HepG2 (cell line): Measurements from ENCODE around the gene CEBPE. TPM values are rescaled to one million over a fixed set of nuclear protein-coding genes. Genes with fewer than 3 reads are reported as not detected.
A peak's percentile ranks its signal among the peaks of the same experiment; 100 is the strongest.

ENCODE experiments used
- ASH2L ChIP-seq: fragments of 300-600, 200-600 bp; sonication (generic); IDR thresholded peaks from 2 replicates; pipeline ENCODE4 v1.7.0; 2017; ENCODE audit warnings: low read depth, mild to moderate bottlenecking, moderate library complexity, mixed read lengths, low read length; ENCODE audit not compliant: insufficient read length
- ATF3 ChIP-seq: sonication (generic); formaldehyde crosslinking; IDR thresholded peaks from 2 replicates; pipeline ENCODE4 v1.4.0; 2020; ENCODE audit warnings: missing genetic modification reagents
- CREM ChIP-seq, 2 experiments: sonication (generic) in 1 of 2; formaldehyde crosslinking in 1 of 2; IDR thresholded peaks; 2 replicates each; pipeline versions ENCODE4 v1.4.0 to v1.6.1; 2016 to 2020; ENCODE audit warnings: antibody characterized with exemption in 1 of 2, mild to moderate bottlenecking in 1 of 2, missing genetic modification reagents in 1 of 2
- EP300 ChIP-seq, 3 experiments: sonication (generic) in 1 of 3; formaldehyde crosslinking in 1 of 3; IDR thresholded peaks; 2 replicates each; pipeline versions ENCODE4 v1.5.1 to v1.6.1; 2011 to 2020; ENCODE audit warnings: low read depth in 2 of 3, low read length in 2 of 3, borderline replicate concordance in 1 of 3, improper control_type of control experiment in 1 of 3, mild to moderate bottlenecking in 1 of 3, missing genetic modification reagents in 1 of 3, moderate library complexity in 1 of 3
- ERF ChIP-seq: IDR thresholded peaks from 2 replicates; pipeline ENCODE4 v1.6.1; 2018; ENCODE audit warnings: missing biosample characterization, missing genetic modification reagents
- ETV6 ChIP-seq: sonication (generic); formaldehyde crosslinking; conservative IDR thresholded peaks from 2 replicates; pipeline ENCODE4 v1.4.0; 2020; ENCODE audit warnings: missing genetic modification reagents
- GLI4 ChIP-seq: sonication (generic); formaldehyde crosslinking; IDR thresholded peaks from 2 replicates; pipeline ENCODE4 v1.5.1; 2020; ENCODE audit warnings: missing genetic modification reagents, mild to moderate bottlenecking, moderate library complexity, borderline replicate concordance
- HDAC2 ChIP-seq: sonication (generic); formaldehyde crosslinking; IDR thresholded peaks from 2 replicates; pipeline ENCODE4 v1.4.0; 2020; ENCODE audit warnings: missing genetic modification reagents
- HMGXB3 ChIP-seq: sonication (generic); formaldehyde crosslinking; IDR thresholded peaks from 2 replicates; pipeline ENCODE4 v1.4.0; 2020; ENCODE audit warnings: missing genetic modification reagents, borderline replicate concordance
- KAT8 ChIP-seq: IDR thresholded peaks from 2 replicates; pipeline ENCODE4 v1.6.1; 2016; ENCODE audit warnings: missing genetic modification reagents, missing compliant biosample characterization
- POLR2AphosphoS5 ChIP-seq: IDR thresholded peaks from 2 replicates; pipeline ENCODE4 v1.6.1; 2012; ENCODE audit warnings: low read depth, low read length
- SP140L ChIP-seq: sonication (generic); formaldehyde crosslinking; IDR thresholded peaks from 2 replicates; pipeline ENCODE4 v1.4.0; 2020; ENCODE audit warnings: missing genetic modification reagents, borderline replicate concordance
- TCF12 ChIP-seq, 2 experiments: fragments of 450-650 bp in 1 of 2; sonication (generic) in 1 of 2; formaldehyde crosslinking in 1 of 2; IDR thresholded peaks; 2 replicates each; pipeline versions ENCODE4 v1.6.1 to v1.8.0; 2017 to 2022; ENCODE audit warnings: antibody characterized with exemption in 1 of 2, mild to moderate bottlenecking in 1 of 2, missing genetic modification reagents in 1 of 2, moderate library complexity in 1 of 2
- TERF1 ChIP-seq: sonication (generic); formaldehyde crosslinking; IDR thresholded peaks from 2 replicates; pipeline ENCODE4 v1.8.0; 2022; ENCODE audit warnings: mild to moderate bottlenecking, missing genetic modification reagents, moderate library complexity
- TRIM22 ChIP-seq: fragments of 450-650 bp; IDR thresholded peaks from 2 replicates; pipeline ENCODE4 v1.6.1; 2017
- ZMYM4 ChIP-seq: sonication (generic); formaldehyde crosslinking; IDR thresholded peaks from 2 replicates; pipeline ENCODE4 v1.8.1; 2023; ENCODE audit warnings: mild to moderate bottlenecking, missing genetic modification reagents
- ZNF362 ChIP-seq: sonication (generic); formaldehyde crosslinking; IDR thresholded peaks from 2 replicates; pipeline ENCODE4 v1.4.0; 2020; ENCODE audit warnings: missing genetic modification reagents, mild to moderate bottlenecking, borderline replicate concordance
- ZSCAN21 ChIP-seq: sonication (generic); formaldehyde crosslinking; IDR thresholded peaks from 2 replicates; pipeline ENCODE4 v1.8.0; 2022; ENCODE audit warnings: mild to moderate bottlenecking, missing genetic modification reagents, moderate library complexity, borderline replicate concordance
- polyA plus RNA-seq, 8 experiments: library from polyadenylated mRNA; depleted of rRNA in 3 of 8; stranded (reverse) in 7 of 8; unstranded in 1 of 8; fragments of >200 nt; fragmentation: Illumina TruSeq in 4 of 8; extraction: Trizol in 4 of 8; gene quantifications; 2 replicates each; pipeline versions ENCODE4 v1.2.1 to v1.2.3, GENCODE V29; 2011 to 2016; ENCODE audit warnings: low read depth in 4 of 8, missing spikeins in 1 of 8, mixed read lengths in 1 of 8; ENCODE audit not compliant: insufficient read depth in 1 of 8
- total RNA-seq, 5 experiments: library from RNA; depleted of rRNA; stranded (reverse); fragments of >200 nt; fragmentation: Illumina TruSeq; extraction: Trizol; gene quantifications; 2 replicates each; pipeline ENCODE4 v1.2.3, GENCODE V29; 2016; ENCODE audit warnings: low read depth in 1 of 5

CEBPE gene
- total and polyA plus RNA-seq, 2 of the 13 experiments (the other 11 are each of a cell fraction or from before 2014, with no cell fraction given) = 0.09 to 0.11 TPM

- TF ChIP-seq TERF1 (CRISPR knock-in tag) (peak; percentile 88; the same call in 1 of the 2 replicates), ZMYM4 (CRISPR knock-in tag) (no peak), ERF (CRISPR knock-in tag) (no peak; the same call in none of the 2 replicates), GLI4 (peak; percentile 87; the same call in 1 of the 2 replicates), KAT8 (peak; percentile 91; the same call in 1 of the 2 replicates), SP140L (CRISPR knock-in tag) (peak; percentile 81; the same call in 1 of the 2 replicates), ASH2L (peak; percentile 84), CREM (IDR thresholded peaks at IDR 0.05) (peak; percentile 88), CREM (CRISPR knock-in tag; IDR thresholded peaks at IDR 0.05) (no peak), ATF3 (peak; percentile 60; the same call in 1 of the 2 replicates), ETV6 (CRISPR knock-in tag) (peak; percentile 89; the same call in 1 of the 2 replicates), ZSCAN21 (CRISPR knock-in tag) (peak; percentile 53; the same call in 1 of the 2 replicates), HMGXB3 (peak; percentile 56; the same call in 1 of the 2 replicates), POLR2AphosphoS5 (peak; percentile 93), TCF12 (IDR thresholded peaks at IDR 0.05) (no peak), TCF12 (CRISPR knock-in tag; IDR thresholded peaks at IDR 0.05) (peak; percentile 84; the same call in 1 of the 2 replicates), ZNF362 (CRISPR knock-in tag) (peak; percentile 84), EP300 (IDR thresholded peaks at IDR 0.05; ENCODE audit: low read depth in 2 of 2, low read length in 2 of 2) (no peak; a peak in 2 of 4 replicates), EP300 (CRISPR knock-in tag; IDR thresholded peaks at IDR 0.05; ENCODE audit: borderline replicate concordance) (peak; percentile 70), HDAC2 (CRISPR knock-in tag) (peak; percentile 49; the same call in 1 of the 2 replicates), TRIM22 (no peak)
Measured at GRCh38 chr14:23095196-23096108, 23.6 kb downstream of the CEBPE start, which contains the start of gene C14orf119 (continued).
